ENCODE data around the gene ANKRD22.

The ANKRD22 gene

GRCh38 chr10:88835096-88835909, 16.3 kb downstream of the ANKRD22 start:
- peak; percentile 67 for DNase-seq

- no peak for DNase-seq
Observed at GRCh38 chr10:88833723-88834122, 17.9 kb downstream of the ANKRD22 start.

GRCh38 chr10:88833156-88833555, 18.5 kb downstream of the ANKRD22 start:
- no peak for DNase-seq

- no peak for DNase-seq
Observed at GRCh38 chr10:88832376-88832775, 19.3 kb downstream of the ANKRD22 start.

- DNase-seq, result no peak
Observed at GRCh38 chr10:88831709-88832108, 19.9 kb downstream of the ANKRD22 start.

- DNase-seq, result no peak
Observed at GRCh38 chr10:88830643-88831268, 20.9 kb downstream of the ANKRD22 start.

- DNase-seq, result no peak
Observed at GRCh38 chr10:88828310-88828709, 23.3 kb downstream of the ANKRD22 start.

GRCh38 chr10:88827671-88828070, 24.0 kb downstream of the ANKRD22 start:
- DNase-seq, result no peak

GRCh38 chr10:88826388-88826787, 25.3 kb downstream of the ANKRD22 start:
- no peak for DNase-seq

- no peak for DNase-seq
Observed at GRCh38 chr10:88820748-88821401, 30.8 kb downstream of the ANKRD22 start.

- DNase-seq, result no peak
Observed at GRCh38 chr10:88819290-88819689, 32.4 kb downstream of the ANKRD22 start.

GRCh38 chr10:88813200-88813599, 38.4 kb downstream of the ANKRD22 start:
- no peak for DNase-seq

- DNase-seq, result peak; percentile 86
Observed at GRCh38 chr10:88810196-88810961, 41.3 kb downstream of the ANKRD22 start.

- DNase-seq, result no peak
Observed at GRCh38 chr10:88809621-88810020, 42.0 kb downstream of the ANKRD22 start.

- DNase-seq, result no peak
Observed at GRCh38 chr10:88805924-88806323, 45.7 kb downstream of the ANKRD22 start.

- DNase-seq, result no peak
Observed at GRCh38 chr10:88805361-88805760, 46.3 kb downstream of the ANKRD22 start.

GRCh38 chr10:88804083-88804812, 47.4 kb downstream of the ANKRD22 start:
- no peak for DNase-seq

GRCh38 chr10:88803641-88804040, 48.0 kb downstream of the ANKRD22 start:
- DNase-seq, result no peak

- no peak for DNase-seq
Observed at GRCh38 chr10:88802523-88803285, 48.9 kb downstream of the ANKRD22 start, which contains the start of gene LIPM. Gene LIPM (plus strand): TSS chr10:88802730. CDS start chr10:88802897, 167 bp downstream.

GRCh38 chr10:88800152-88801125, 51.2 kb downstream of the ANKRD22 start:
- DNase-seq, result no peak
